Heart right ventricle (tissue), 16 donors: ENCODE results near the gene KCNE1. TPM values are rescaled to one million over a fixed set of nuclear protein-coding genes. Genes with fewer than 3 reads are reported as not detected.
"Not testable (repeated sequence)": the region's sequence is repeated elsewhere in the genome, so short reads cannot be mapped to it uniquely, and the experiment has no call there.

Experiments
- ATAC-seq, 8 donors: fragments of 200-7000 bp; cut with Tn5 transposase; one replicate each; pipeline ENCODE4 v1.9.1; 2020; ENCODE audit warnings: mild to moderate bottlenecking in 8 of 8, moderate library complexity in 8 of 8, moderate number of reproducible peaks in 1 of 8
- DNase-seq, 2 donors: peaks; one replicate each; pipeline ENCODE4 v3.0.0-alpha.2; 2020
- H3K27ac ChIP-seq, 10 donors: fragments of 200-600 bp; sonication (generic) in 2 of 10; one replicate each; pipeline versions ENCODE4 v1.5.0 to v1.8.0; 2020 to 2022; ENCODE audit warnings: mild to moderate bottlenecking in 3 of 10
- H3K27me3 ChIP-seq, 7 donors: fragments of 200-600 bp; one replicate each; pipeline ENCODE4 v1.8.0; 2021 to 2022; ENCODE audit warnings: mild to moderate bottlenecking in 2 of 7
- H3K36me3 ChIP-seq, 9 donors: fragments of 200-600 bp; sonication (generic) in 1 of 9; one replicate each; pipeline versions ENCODE4 v1.5.0 to v1.8.0; 2020 to 2022; ENCODE audit warnings: mild to moderate bottlenecking in 2 of 9
- H3K4me1 ChIP-seq, 9 donors: fragments of 200-600 bp; sonication (generic) in 1 of 9; one replicate each; pipeline versions ENCODE4 v1.5.0 to v1.8.0; 2020 to 2022; ENCODE audit warnings: mild to moderate bottlenecking in 4 of 9
- H3K4me3 ChIP-seq, 10 donors: fragments of 200-600 bp; sonication (generic) in 2 of 10; one replicate each; pipeline versions ENCODE4 v1.5.0 to v1.8.0; 2020 to 2022; ENCODE audit warnings: mild to moderate bottlenecking in 7 of 10, moderate library complexity in 2 of 10
- H3K9me3 ChIP-seq, 11 donors: fragments of 200-600 bp in 10 of 11; sonication (generic) in 2 of 11; one replicate each; pipeline versions ENCODE4 v1.5.0 to v1.8.0; 2013 to 2022; ENCODE audit warnings: mild to moderate bottlenecking in 2 of 11, control low read depth in 1 of 11, moderate library complexity in 1 of 11
- CTCF ChIP-seq, 9 donors: fragments of 200-600 bp; sonication (generic) in 2 of 9; IDR thresholded peaks; one replicate each; pipeline versions ENCODE4 v1.5.0 to v1.8.0; 2021 to 2022; ENCODE audit warnings: antibody characterized with exemption in 9 of 9, mild to moderate bottlenecking in 5 of 9, moderate library complexity in 1 of 9
- WGBS, 2 donors: extraction: QIAGEN DNeasy Blood & Tissue Kit; methylation state at CpG; one replicate each; pipeline ENCODE4 v1.1.7; 2013; ENCODE audit warnings: inconsistent platforms in 1 of 2; 5-methylcytosine and 5-hydroxymethylcytosine counted together
- intact Hi-C, 10 donors: fragments of 100-400 bp; cut with DNase I; formaldehyde crosslinking; loops; one replicate each; pipeline versions ENCODE4 v1.11.1 to v1.14.2; 2022
- polyA plus RNA-seq, 2 donors: library from polyadenylated mRNA; stranded (reverse); fragments of 200-250 nt; gene quantifications; one replicate each; pipeline ENCODE4 v1.2.3, GENCODE V29; 2013
- total RNA-seq, 10 donors: library from RNA; stranded (reverse); fragmentation: NEBNext Ultra II Directional in 3 of 10; extraction: Animal tissue kit (Norgen Biotek cat#: 25700) in 3 of 10; gene quantifications; one replicate each; pipeline versions ENCODE4 v1.2.1 to v1.2.4, GENCODE V29; 2021 to 2023
- donor health status: Arrhythmogenic right ventricular cardiomyopathy.
- donor health status: ischemic (EF 13 %, LVEDD 7.1; RV severe dilation, severe dysfunction).
- donor health status: healthy with polysubstance abuse.
- donor health status: DM: no; HTN: yes; CAD: no.
- donor health status: DM: no; HTN: no; CAD: no.
- donor health status: ischemic (EF 25% LVEDD 6.9; RV normal size, moderate dysfunction).
- donor health status: ischemic (EF 25% LVEDD 5.7; RV mildly dilated, moderate dysfunction).
- donor health status: healthy.
- donor health status: DM: yes; HTN: yes; CAD: no.
- donor health status: Ischemic cardiomyopathy.
- donor health status: ischemic (EF 35%, LVEDD 5.7; RV mildly dilated, moderate dysfunction).
- donor health status: nonischemic (EF 11% LVEDD 7.7; RV severe dilation, severe dysfunction).
- donor health status: DM: yes; HTN: yes; CAD: no.
- donor health status: PGD.
- donor health status: ischemic (EF 29% LVEDD 5.4; RV normal size, mild dysfunction).
- donor health status: nonischemic (EF 23%, LVEDD 6.1; RV moderate dilation, normal function).

Gene KCNE1
- total and polyA plus RNA-seq, 12 donors, result 0.75 to 15.5 (median 7.3) TPM

GRCh38 chr21:34559089-34559631, 47.1 kb upstream of the KCNE1 start:
- Histone ChIP-seq H3K36me3 (no peaks in the 10 kb centered on the region), H3K9me3 (no peaks in the 10 kb centered on the region), H3K4me1 (peaks cover 0 to 19% (median 6%) of the 10 kb centered on the region in 9 donors), H3K27ac (no peak overlapping the region), H3K4me3 (no peak overlapping the region), H3K27me3 (no peaks in the 10 kb centered on the region)
- WGBS, 2 donors, result 79 to 82% methylated on average over 6 of the region's 6 CpGs
- ATAC-seq, result peak in 1 of 8 donors; percentile 25
- TF ChIP-seq CTCF (IDR thresholded peaks at IDR 0.05), result no peak
- no peak for DNase-seq
- intact Hi-C loops, result no loop called here

DNA sequence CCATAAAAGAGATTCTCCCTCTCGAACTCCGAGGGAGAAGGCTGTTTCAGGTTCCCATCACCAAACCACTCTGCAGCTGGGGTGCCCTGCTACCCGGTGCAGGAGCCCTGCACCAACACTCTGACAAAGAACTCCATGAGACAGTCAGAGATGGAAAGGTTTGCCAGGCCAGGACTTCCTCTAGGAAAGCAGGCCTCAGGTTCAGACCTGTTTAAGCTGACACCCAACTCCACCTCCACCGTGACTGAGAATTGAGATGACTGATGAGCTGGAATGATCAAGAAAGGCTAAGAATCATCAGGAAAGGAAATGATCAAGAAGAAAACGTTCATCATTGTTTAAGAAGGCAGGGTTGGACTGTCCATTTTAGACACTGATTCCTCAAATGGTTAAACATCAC, 46.2 kb upstream of the KCNE1 start:
- Histone ChIP-seq H3K36me3 (no peaks in the 10 kb centered on the region), H3K27me3 (no peaks in the 10 kb centered on the region), H3K27ac (no peak overlapping the region), H3K4me3 (no peak overlapping the region), H3K9me3 (no peaks in the 10 kb centered on the region), H3K4me1 (peaks cover 0 to 24% (median 10%) of the 10 kb centered on the region in 9 donors)
- ATAC-seq, result no peak
- DNase-seq, result no peak
- TF ChIP-seq CTCF (IDR thresholded peaks at IDR 0.05), result no peak
- intact Hi-C loops, result no loop called here
- WGBS, 2 donors, result 78 to 89% methylated on average over 5 of the region's 5 CpGs

DNA sequence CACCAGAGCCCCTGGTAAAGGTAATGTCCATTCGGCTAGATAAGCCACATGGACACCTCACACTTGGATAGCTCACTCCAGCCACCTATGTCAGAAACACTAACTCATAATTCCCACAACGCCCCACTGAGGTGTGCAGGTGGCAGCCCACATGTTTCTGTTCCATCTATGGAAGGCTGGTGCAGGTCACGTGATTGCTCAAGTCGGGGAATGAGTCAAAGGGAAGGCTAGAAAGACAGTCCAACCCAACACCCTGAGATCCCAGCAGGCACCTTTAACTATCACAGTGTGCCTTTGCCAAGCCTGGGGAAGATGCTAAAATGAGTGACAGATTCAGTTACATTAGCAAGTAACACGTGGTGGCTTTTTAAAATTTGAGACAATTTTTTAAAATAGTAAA, 45.3 kb upstream of the KCNE1 start:
- WGBS, 2 donors, result 83 to 95% methylated on average over 5 of the region's 5 CpGs
- Histone ChIP-seq H3K36me3 (no peaks in the 10 kb centered on the region), H3K27me3 (no peaks in the 10 kb centered on the region), H3K27ac (no peak overlapping the region), H3K9me3 (no peaks in the 10 kb centered on the region), H3K4me3 (no peak overlapping the region), H3K4me1 (peaks cover 0 to 33% (median 15%) of the 10 kb centered on the region in 9 donors)
- no peak for TF ChIP-seq CTCF (IDR thresholded peaks at IDR 0.05)
- ATAC-seq, result no peak
- DNase-seq, result no peak
- intact Hi-C loops, result no loop called here

DNA sequence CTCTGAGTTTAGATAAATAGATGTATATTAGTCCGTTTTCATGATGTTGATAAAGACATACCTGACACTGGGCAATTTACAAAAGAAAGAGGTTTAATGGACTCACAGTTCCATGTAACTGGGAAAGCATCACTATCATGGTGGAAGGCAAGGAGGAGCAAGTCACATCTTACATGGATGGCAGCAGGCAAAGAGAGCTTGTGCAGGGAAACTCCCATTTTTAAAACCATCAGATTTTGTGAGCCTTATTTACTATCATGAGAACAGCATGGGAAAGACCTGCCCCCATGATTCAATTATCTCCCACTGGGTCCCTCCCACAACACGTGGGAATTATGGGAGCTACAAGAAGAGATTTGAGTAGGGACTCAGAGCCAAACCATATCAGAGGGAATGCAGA, 42.7 kb upstream of the KCNE1 start:
- H3K9me3 ChIP-seq, H3K4me3 ChIP-seq, DNase-seq, ATAC-seq, H3K36me3 ChIP-seq, H3K27ac ChIP-seq, intact Hi-C loops, H3K27me3 ChIP-seq: not testable (repeated sequence)
- 74 to 76% methylated on average over 2 of the region's 2 CpGs for WGBS, 2 donors
- peaks cover 0 to 50% (median 20%) of the 10 kb centered on the region in 9 donors for H3K4me1 ChIP-seq

GRCh38 chr21:34554227-34554626, 42.2 kb upstream of the KCNE1 start:
- Histone ChIP-seq H3K36me3 (no peaks in the 10 kb centered on the region), H3K27ac (no peak overlapping the region), H3K27me3 (no peaks in the 10 kb centered on the region), H3K9me3 (no peaks in the 10 kb centered on the region), H3K4me3 (no peak overlapping the region), H3K4me1 (peaks cover 0 to 47% (median 18%) of the 10 kb centered on the region in 9 donors)
- 99% methylated on average over 4 of the region's 4 CpGs for WGBS, 2 donors
- TF ChIP-seq CTCF (IDR thresholded peaks at IDR 0.05), result no peak
- intact Hi-C loops, result no loop called here
- DNase-seq (no peak), ATAC-seq (no peak)
